HepG2 (cell line): ENCODE measurements around the gene ACSM2B. TPM values are rescaled to one million over a fixed set of nuclear protein-coding genes. Genes with fewer than 3 reads are reported as not detected.
A peak's percentile ranks its signal among the peaks of the same experiment; 100 is the strongest.

Experiments
- AGO2 ChIP-seq: fragments of 200-400 bp; formaldehyde crosslinking; optimal IDR thresholded peaks from 2 replicates; pipeline ENCODE3; 2017; ENCODE audit warnings: mild to moderate bottlenecking, low read depth, low read length, moderate library complexity
- CAMTA2 ChIP-seq: sonication (generic); formaldehyde crosslinking; IDR thresholded peaks from 2 replicates; pipeline ENCODE4 v1.4.0; 2020; ENCODE audit warnings: mild to moderate bottlenecking, missing genetic modification reagents, borderline replicate concordance
- IKZF5 ChIP-seq: IDR thresholded peaks from 2 replicates; pipeline ENCODE4 v1.6.1; 2018; ENCODE audit warnings: missing genetic modification reagents, mild to moderate bottlenecking, missing compliant biosample characterization
- IRX3 ChIP-seq: sonication (generic); formaldehyde crosslinking; IDR thresholded peaks from 2 replicates; pipeline ENCODE4 v1.8.1; 2023; ENCODE audit warnings: mild to moderate bottlenecking, low read depth, missing genetic modification reagents, borderline replicate concordance
- MLLT10 ChIP-seq: sonication (generic); formaldehyde crosslinking; IDR thresholded peaks from 2 replicates; pipeline ENCODE4 v1.4.0; 2020; ENCODE audit warnings: missing genetic modification reagents
- POGZ ChIP-seq: sonication (generic); formaldehyde crosslinking; IDR thresholded peaks from 2 replicates; pipeline ENCODE4 v1.4.0; 2020; ENCODE audit warnings: mild to moderate bottlenecking, missing genetic modification reagents
- REL ChIP-seq: sonication (generic); formaldehyde crosslinking; conservative IDR thresholded peaks from 2 replicates; pipeline ENCODE4 v1.8.0; 2022; ENCODE audit warnings: mild to moderate bottlenecking, missing genetic modification reagents, moderate library complexity
- SMARCE1 ChIP-seq: fragments of 450-650 bp; IDR thresholded peaks from 2 replicates; pipeline ENCODE4 v1.6.1; 2017; ENCODE audit warnings: borderline replicate concordance
- SMC3 ChIP-seq: IDR thresholded peaks from 2 replicates; pipeline ENCODE4 v1.6.1; 2011; ENCODE audit warnings: low read length, improper control_type of control experiment
- TAF15 ChIP-seq: fragments of 200-400 bp; formaldehyde crosslinking; IDR thresholded peaks from one replicate; pipeline ENCODE4 v1.6.1; 2018; ENCODE audit warnings: mild to moderate bottlenecking, low read depth, low read length; ENCODE audit not compliant: poor library complexity, severe bottlenecking
- TFAP4 ChIP-seq: sonication (generic); IDR thresholded peaks from 2 replicates; pipeline ENCODE4 v1.6.1; 2016; ENCODE audit warnings: low read depth, borderline replicate concordance
- YY1 ChIP-seq: IDR thresholded peaks from 2 replicates; pipeline ENCODE4 v1.6.1; 2011; ENCODE audit warnings: low read length, low read depth, moderate library complexity, mild to moderate bottlenecking; ENCODE audit not compliant: insufficient read depth, insufficient replicate concordance
- ZBTB38 ChIP-seq: sonication (generic); formaldehyde crosslinking; IDR thresholded peaks from 2 replicates; pipeline ENCODE4 v1.5.1; 2020; ENCODE audit warnings: mild to moderate bottlenecking, missing genetic modification reagents
- ZBTB43 ChIP-seq: sonication (generic); formaldehyde crosslinking; conservative IDR thresholded peaks from 2 replicates; pipeline ENCODE4 v1.4.0; 2020; ENCODE audit warnings: missing genetic modification reagents
- ZNF224 ChIP-seq: sonication (generic); formaldehyde crosslinking; IDR thresholded peaks from 2 replicates; pipeline ENCODE4 v1.5.0; 2020; ENCODE audit warnings: mild to moderate bottlenecking, missing genetic modification reagents
- ZNF574 ChIP-seq: sonication (generic); formaldehyde crosslinking; IDR thresholded peaks from 2 replicates; pipeline ENCODE4 v1.4.0; 2020; ENCODE audit warnings: missing genetic modification reagents
- ZNF761 ChIP-seq: sonication (generic); formaldehyde crosslinking; conservative IDR thresholded peaks from 2 replicates; pipeline ENCODE4 v1.4.0; 2020; ENCODE audit warnings: mild to moderate bottlenecking, missing genetic modification reagents
- ZNF83 ChIP-seq: sonication (generic); formaldehyde crosslinking; IDR thresholded peaks from 2 replicates; pipeline ENCODE4 v1.4.0; 2020; ENCODE audit warnings: missing genetic modification reagents, mild to moderate bottlenecking, borderline replicate concordance
- ZSCAN21 ChIP-seq: sonication (generic); formaldehyde crosslinking; IDR thresholded peaks from 2 replicates; pipeline ENCODE4 v1.8.0; 2022; ENCODE audit warnings: mild to moderate bottlenecking, missing genetic modification reagents, moderate library complexity, borderline replicate concordance
- polyA plus RNA-seq, 8 experiments: library from polyadenylated mRNA; depleted of rRNA in 3 of 8; stranded (reverse) in 7 of 8; unstranded in 1 of 8; fragments of >200 nt; fragmentation: Illumina TruSeq in 4 of 8; extraction: Trizol in 4 of 8; gene quantifications; 2 replicates each; pipeline versions ENCODE4 v1.2.1 to v1.2.3, GENCODE V29; 2011 to 2016; ENCODE audit warnings: low read depth in 4 of 8, missing spikeins in 1 of 8, mixed read lengths in 1 of 8; ENCODE audit not compliant: insufficient read depth in 1 of 8
- total RNA-seq, 5 experiments: library from RNA; depleted of rRNA; stranded (reverse); fragments of >200 nt; fragmentation: Illumina TruSeq; extraction: Trizol; gene quantifications; 2 replicates each; pipeline ENCODE4 v1.2.3, GENCODE V29; 2016; ENCODE audit warnings: low read depth in 1 of 5
- TF ChIP-seq, protein P1 (sequence below): sonication (generic); formaldehyde crosslinking; conservative IDR thresholded peaks from 2 replicates; pipeline ENCODE4 v1.4.0; 2020; ENCODE audit warnings: missing genetic modification reagents

The ACSM2B gene
- total and polyA plus RNA-seq, 2 of the 13 experiments (the other 11 are each of a cell fraction or from before 2014, with no cell fraction given), result 22.9 to 34.0 TPM

- TF ChIP-seq YY1 (no peak), IRX3 (no peak), ZNF224 (CRISPR knock-in tag) (peak; percentile 38; the same call in 1 of the 2 replicates), CAMTA2 (no peak), POGZ (CRISPR knock-in tag) (0 out of 2 replicates have a peak, but pooled peaks have one; percentile 36), SMC3 (no peak), AGO2 (peak; percentile 18), TAF15 (no peak), MLLT10 (CRISPR knock-in tag) (no peak), IKZF5 (CRISPR knock-in tag) (0 out of 2 replicates have a peak, but pooled peaks have one; percentile 19), ZNF574 (CRISPR knock-in tag) (no peak), ZBTB43 (no peak), SMARCE1 (no peak), ZSCAN21 (CRISPR knock-in tag) (no peak), REL (no peak), ZNF83 (CRISPR knock-in tag) (0 out of 2 replicates have a peak, but pooled peaks have one; percentile 59), ZBTB38 (no peak), TFAP4 (0 out of 2 replicates have a peak, but pooled peaks have one; percentile 20), ZNF761 (CRISPR knock-in tag) (no peak)
- TF ChIP-seq, protein P1, sequence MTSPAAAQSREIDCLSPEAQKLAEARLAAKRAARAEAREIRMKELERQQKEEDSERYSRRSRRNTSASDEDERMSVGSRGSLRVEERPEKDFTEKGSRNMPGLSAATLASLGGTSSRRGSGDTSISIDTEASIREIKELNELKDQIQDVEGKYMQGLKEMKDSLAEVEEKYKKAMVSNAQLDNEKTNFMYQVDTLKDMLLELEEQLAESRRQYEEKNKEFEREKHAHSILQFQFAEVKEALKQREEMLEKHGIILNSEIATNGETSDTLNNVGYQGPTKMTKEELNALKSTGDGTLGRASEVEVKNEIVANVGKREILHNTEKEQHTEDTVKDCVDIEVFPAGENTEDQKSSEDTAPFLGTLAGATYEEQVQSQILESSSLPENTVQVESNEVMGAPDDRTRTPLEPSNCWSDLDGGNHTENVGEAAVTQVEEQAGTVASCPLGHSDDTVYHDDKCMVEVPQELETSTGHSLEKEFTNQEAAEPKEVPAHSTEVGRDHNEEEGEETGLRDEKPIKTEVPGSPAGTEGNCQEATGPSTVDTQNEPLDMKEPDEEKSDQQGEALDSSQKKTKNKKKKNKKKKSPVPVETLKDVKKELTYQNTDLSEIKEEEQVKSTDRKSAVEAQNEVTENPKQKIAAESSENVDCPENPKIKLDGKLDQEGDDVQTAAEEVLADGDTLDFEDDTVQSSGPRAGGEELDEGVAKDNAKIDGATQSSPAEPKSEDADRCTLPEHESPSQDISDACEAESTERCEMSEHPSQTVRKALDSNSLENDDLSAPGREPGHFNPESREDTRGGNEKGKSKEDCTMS, result no peak
Observed at GRCh38 chr16:20611975-20612481, 35.9 kb upstream of the ACSM2B start (continued).
